Activated CD4-positive, alpha-beta T cell treated with anti-CD3 and anti-CD28 coated beads for 36 hours (primary cell): ENCODE data around the gene CCDC3. TPM values are rescaled to one million over a fixed set of nuclear protein-coding genes. Genes with fewer than 3 reads are reported as not detected.

Experiments used
- ATAC-seq: fragments of 200-7000 bp; cut with Tn5 transposase; one replicate; pipeline ENCODE4 v1.10.0; 2021; ENCODE audit warnings: mild to moderate bottlenecking, moderate library complexity
- CTCF ChIA-PET: fragments of 350-600 bp; sonication (Branson Sonifier 250); formaldehyde crosslinking; loops from one replicate; lab custom pipeline; 2021; ENCODE audit warnings: antibody characterized with exemption; lab: Charles Lee
- POLR2A ChIA-PET: fragments of 350-600 bp; sonication (Branson Sonifier 250); formaldehyde crosslinking; loops from one replicate; lab custom pipeline; 2021; ENCODE audit warnings: antibody characterized with exemption, inconsistent platforms; lab: Charles Lee
- DNase-seq: peaks from one replicate; pipeline ENCODE4 v3.0.0-alpha.2; 2020
- H3K27ac Mint-ChIP-seq: one replicate; pipeline ENCODE4 v1.8.0; 2021; ENCODE audit warnings: mixed read lengths
- H3K27me3 Mint-ChIP-seq: one replicate; pipeline ENCODE4 v1.8.0; 2021; ENCODE audit warnings: mixed read lengths
- H3K36me3 Mint-ChIP-seq: one replicate; pipeline ENCODE4 v1.8.0; 2021; ENCODE audit warnings: low read depth, mixed read lengths
- H3K4me1 Mint-ChIP-seq: one replicate; pipeline ENCODE4 v1.8.0; 2021; ENCODE audit warnings: mixed read lengths
- H3K4me3 Mint-ChIP-seq: one replicate; pipeline ENCODE4 v1.8.0; 2021; ENCODE audit warnings: mild to moderate bottlenecking, moderate library complexity, mixed read lengths
- H3K9me3 Mint-ChIP-seq: one replicate; pipeline ENCODE4 v1.8.0; 2021; ENCODE audit warnings: low read depth, mixed read lengths
- intact Hi-C, 2 experiments: fragments of 100-400 bp; cut with DNase I in 1 of 2; cut with micrococcal nuclease in 1 of 2; formaldehyde crosslinking; loops; one replicate each; pipeline versions ENCODE4 v1.14.2 to v1.15.1; 2022 to 2024; cut with DNase I, micrococcal nuclease
- total RNA-seq, 2 experiments: library from RNA; stranded (reverse); gene quantifications; one replicate each; pipeline ENCODE4 v1.2.3, GENCODE V29; 2021

CCDC3 gene
- total RNA-seq, 2 experiments from 2014 or later, result 0.14 to 0.18 TPM

GRCh38 chr10:12854988-12855387 lies 146.5 kb downstream of the CCDC3 start:
- no peak overlapping the region for H3K27ac Mint-ChIP-seq
- no peaks in the 10 kb centered on the region for H3K36me3 Mint-ChIP-seq
- ATAC-seq (no peak), DNase-seq (no peak)
- ChIA-PET POLR2A (no interaction called here), CTCF (no interaction called here)
- intact Hi-C loops, result no loop called here
- H3K4me1 Mint-ChIP-seq, result no peaks in the 10 kb centered on the region
- H3K4me3 Mint-ChIP-seq, result no peak overlapping the region
- H3K9me3 Mint-ChIP-seq, result no peaks in the 10 kb centered on the region
- H3K27me3 Mint-ChIP-seq, result peaks cover 26% of the 10 kb centered on the region

GRCh38 chr10:12852687-12853086 lies 148.8 kb downstream of the CCDC3 start:
- Mint-ChIP-seq H3K4me1 (peaks cover 3% of the 10 kb centered on the region), H3K36me3 (no peaks in the 10 kb centered on the region), H3K27me3 (peaks cover 24% of the 10 kb centered on the region), H3K4me3 (no peak overlapping the region), H3K27ac (no peak overlapping the region), H3K9me3 (no peaks in the 10 kb centered on the region)
- intact Hi-C loops, result no loop called here
- ChIA-PET CTCF (interaction anchor here (1.2 kb wide), 1 partner anchor 32 kb away, joined by 3 read pairs; no protein-coding TSS in a partner anchor), POLR2A (no interaction called here)
- ATAC-seq (no peak), DNase-seq (no peak)

GRCh38 chr10:12849319-12850181 lies 152.0 kb downstream of the CCDC3 start:
- ATAC-seq (peak; percentile 9), DNase-seq (peak; percentile 16)
- Mint-ChIP-seq H3K27ac (no peak overlapping the region), H3K4me1 (peaks cover 3% of the 10 kb centered on the region), H3K9me3 (no peaks in the 10 kb centered on the region), H3K27me3 (peaks cover 19% of the 10 kb centered on the region), H3K36me3 (no peaks in the 10 kb centered on the region), H3K4me3 (no peak overlapping the region)
- CTCF ChIA-PET, result interaction anchor here (0.8 to 1.4 kb wide), 3 partner anchors 10 to 67 kb away, joined by 3 to 5 read pairs (median 4); no protein-coding TSS in a partner anchor
- intact Hi-C loops, result no loop called here
- POLR2A ChIA-PET, result no interaction called here

GRCh38 chr10:12848439-12849173 lies 152.9 kb downstream of the CCDC3 start:
- Mint-ChIP-seq H3K9me3 (no peaks in the 10 kb centered on the region), H3K27me3 (peaks cover 19% of the 10 kb centered on the region), H3K36me3 (no peaks in the 10 kb centered on the region), H3K27ac (no peak overlapping the region), H3K4me3 (no peak overlapping the region), H3K4me1 (peaks cover 3% of the 10 kb centered on the region)
- POLR2A ChIA-PET, result interaction anchor here (0.6 kb wide), 1 partner anchor 140 kb away, joined by 9 read pairs; no protein-coding TSS in a partner anchor
- intact Hi-C loops, result no loop called here
- CTCF ChIA-PET, result interaction anchor here (0.6 to 1.1 kb wide), 3 partner anchors 11 to 99 kb away, joined by 3 to 5 read pairs (median 3); no protein-coding TSS in a partner anchor
- DNase-seq (no peak), ATAC-seq (no peak)

GRCh38 chr10:12847361-12847975 lies 154.0 kb downstream of the CCDC3 start:
- ATAC-seq (peak; percentile 57), DNase-seq (peak; percentile 71)
- Mint-ChIP-seq H3K9me3 (no peaks in the 10 kb centered on the region), H3K27ac (no peak overlapping the region), H3K4me1 (peaks cover 3% of the 10 kb centered on the region), H3K4me3 (no peak overlapping the region), H3K36me3 (no peaks in the 10 kb centered on the region), H3K27me3 (peaks cover 15% of the 10 kb centered on the region)
- ChIA-PET CTCF (interaction anchor here (0.6 to 1.3 kb wide), 8 partner anchors 16 to 668 kb away, joined by 3 to 4 read pairs (median 3); no protein-coding TSS in a partner anchor), POLR2A (interaction anchor here (0.6 kb wide), 1 partner anchor 264 kb away, joined by 3 read pairs; no protein-coding TSS in a partner anchor)
- intact Hi-C loops, result no loop called here

- Mint-ChIP-seq H3K27ac (no peak overlapping the region), H3K4me1 (peaks cover 3% of the 10 kb centered on the region), H3K9me3 (no peaks in the 10 kb centered on the region), H3K27me3 (peaks cover 15% of the 10 kb centered on the region), H3K36me3 (no peaks in the 10 kb centered on the region), H3K4me3 (no peak overlapping the region)
- ChIA-PET POLR2A (interaction anchor here (0.6 kb wide), 1 partner anchor 265 kb away, joined by 3 read pairs; no protein-coding TSS in a partner anchor), CTCF (interaction anchor here (0.6 to 1.3 kb wide), 5 partner anchors 17 to 667 kb away, joined by 3 to 4 read pairs (median 3); no protein-coding TSS in a partner anchor)
- DNase-seq, result no peak
- no peak for ATAC-seq
- intact Hi-C loops, result no loop called here
Observed at GRCh38 chr10:12846718-12847117, 154.8 kb downstream of the CCDC3 start.

Other genes with a start within 250 kb of the CCDC3 start
- gene OPTN, start 98.5 kb upstream of the CCDC3 start, total RNA-seq, result 10 to 100 TPM; 57.4 to 67.8 TPM
- 10 to 100 TPM; 86.0 to 86.2 TPM for gene MCM10, start 159.8 kb upstream of the CCDC3 start, total RNA-seq
- gene UCMA, start 232.7 kb upstream of the CCDC3 start, total RNA-seq, result not detected